ENCODE data around the gene PLD4. TPM values are rescaled to one million over a fixed set of nuclear protein-coding genes. Genes with fewer than 3 reads are reported as not detected.

The PLD4 gene
- total and polyA plus RNA-seq, 9 of the 15 experiments (the other 6 are each of a cell fraction or from before 2014, with no cell fraction given), result 0.18 to 0.24 TPM; not detected in 7

- TF ChIP-seq ZBTB40 (IDR thresholded peaks at IDR 0.05) (peak; percentile 87), ZBTB40 (CRISPR knock-in tag; IDR thresholded peaks at IDR 0.05) (no peak), NR0B1 (IDR thresholded peaks at IDR 0.05; ENCODE audit: partially characterized antibody) (no peak), ZKSCAN3 (CRISPR knock-in tag; IDR thresholded peaks at IDR 0.05) (no peak), RCOR1 (IDR thresholded peaks at IDR 0.05; ENCODE audit: borderline replicate concordance in 1 of 2, low read depth in 2 of 2, low read length in 2 of 2) (peak in 1 of 2 experiments; percentile 52; a peak in 1 of 4 replicates), CEBPG (CRISPR knock-in tag; IDR thresholded peaks at IDR 0.05) (no peak), CEBPG (tag; conservative IDR thresholded peaks at IDR 0.05 in 1 of 2, IDR thresholded peaks at IDR 0.05 in 1 of 2) (no peak), RFX7 (CRISPR knock-in tag; IDR thresholded peaks at IDR 0.05) (no peak), E4F1 (CRISPR knock-in tag; IDR thresholded peaks at IDR 0.05; ENCODE audit: borderline replicate concordance) (no peak), CTCFL (IDR thresholded peaks at IDR 0.05; ENCODE audit: borderline replicate concordance, insufficient read depth, low read depth, low read length, poor library complexity, severe bottlenecking) (peak; percentile 79)
These were observed 8.3 kb downstream of the PLD4 start (continued) for GRCh38 chr14:104932676-104933631.
